BLaER1 treated with 17β-estradiol and CSF1 and Interleukin-3, amounts not matched to agents 10 nM and 100 nM (cell line): ENCODE data around the gene TMEM273.

ENCODE experiments used
- H3K27ac ChIP-seq, 11 experiments: shearing (Covaris generic); formaldehyde crosslinking; 2 replicates each; pipeline ENCODE4 v1.8.1; 2022
- H3K27me3 ChIP-seq, 11 experiments: shearing (Covaris generic); formaldehyde crosslinking; 2 replicates each; pipeline ENCODE4 v1.8.1; 2022
- H3K36me3 ChIP-seq, 11 experiments: shearing (Covaris generic); formaldehyde crosslinking; 2 replicates each; pipeline ENCODE4 v1.8.1; 2022
- H3K4me1 ChIP-seq, 10 experiments: shearing (Covaris generic); formaldehyde crosslinking; 2 replicates each; pipeline ENCODE4 v1.8.1; 2022
- H3K4me2 ChIP-seq, 11 experiments: shearing (Covaris generic); formaldehyde crosslinking; 2 replicates each; pipeline ENCODE4 v1.8.1; 2022
- H3K4me3 ChIP-seq, 10 experiments: shearing (Covaris generic); formaldehyde crosslinking; 2 replicates each; pipeline ENCODE4 v1.8.1; 2022
- H3K9ac ChIP-seq, 11 experiments: shearing (Covaris generic); formaldehyde crosslinking; 2 replicates each; pipeline ENCODE4 v1.8.1; 2022
- H3K9me3 ChIP-seq, 11 experiments: shearing (Covaris generic); formaldehyde crosslinking; replicated peaks in 1 of 11; 2 replicates each; pipeline ENCODE4 v1.8.1; 2022
- H4K20me1 ChIP-seq, 11 experiments: shearing (Covaris generic); formaldehyde crosslinking; 2 replicates each; pipeline ENCODE4 v1.8.1; 2022
- Cebpa-rat ChIP-seq, 11 experiments: shearing (Covaris generic); IDR thresholded peaks; 2 replicates each; pipeline ENCODE4 v1.8.1; 2022

TMEM273 gene

GRCh38 chr10:49175587-49176309 is 12.4 kb downstream of the TMEM273 start:
- Histone ChIP-seq H3K36me3 (peaks cover 0 to 17% (median 0%) of the 10 kb centered on the region in 11 experiments; a peak in 2 of 22 replicates), H3K9ac (0 out of 22 replicates have a peak overlapping the region, but pooled peaks of 1 of the 11 experiments have one; percentile 1), H3K27ac (peak overlapping the region in 6 of 11 experiments; percentile 10 to 91 (median 46); a peak in 7 of 22 replicates), H3K9me3 (no peaks in the 10 kb centered on the region), H3K4me1 (peaks cover 57 to 100% (median 94%) of the 10 kb centered on the region in 10 experiments), H3K4me3 (no peak overlapping the region), H4K20me1 (peaks cover 0 to 92% (median 55%) of the 10 kb centered on the region in 11 experiments; a peak in 14 of 22 replicates), H3K27me3 (no peaks in the 10 kb centered on the region), H3K4me2 (peak overlapping the region in 7 of 11 experiments; percentile 68 to 96 (median 88); a peak in 12 of 22 replicates)
- TF ChIP-seq Cebpa-rat (IDR thresholded peaks at IDR 0.05): no peak

GRCh38 chr10:49174926-49175500 is 13.2 kb downstream of the TMEM273 start:
- Histone ChIP-seq H3K27me3 (no peaks in the 10 kb centered on the region), H3K4me2 (peak overlapping the region; percentile 46 to 96 (median 72))

DNA sequence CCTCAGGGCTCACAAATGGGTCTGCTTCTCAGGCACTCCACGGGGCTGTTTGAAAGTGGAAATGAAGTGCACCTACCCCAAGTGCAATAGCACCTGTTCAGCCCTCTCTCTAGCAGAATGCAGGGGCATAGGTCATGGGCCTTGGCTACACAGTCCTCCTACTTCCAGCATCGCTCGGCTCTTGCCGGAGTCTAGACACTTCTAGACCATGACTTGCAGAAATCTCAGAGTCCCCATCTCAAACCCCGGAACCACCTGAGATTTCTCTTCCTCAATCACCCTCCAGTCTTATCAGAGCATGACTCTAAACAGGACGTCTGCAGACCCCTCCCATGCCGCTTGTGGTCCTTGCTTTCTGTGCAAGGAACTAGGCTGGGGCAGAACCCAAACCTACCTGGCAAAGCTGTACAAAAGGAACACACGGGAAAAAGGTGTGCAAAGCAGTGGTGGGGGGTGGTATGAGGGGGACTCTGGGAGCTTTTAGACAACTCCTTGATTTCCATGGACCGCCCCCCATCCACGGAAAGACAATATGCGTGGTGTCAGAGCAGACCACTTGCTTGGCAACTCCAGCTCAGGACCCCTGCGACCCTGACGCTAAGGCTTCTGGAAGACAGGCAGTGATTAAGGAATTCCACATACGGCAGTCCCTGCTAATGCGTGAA is 13.8 kb downstream of the TMEM273 start:
- H3K4me1 ChIP-seq: peaks cover 46 to 100% (median 87%) of the 10 kb centered on the region in 10 experiments
- H3K4me2 ChIP-seq: peak overlapping the region; percentile 46 to 96 (median 72)
- H4K20me1 ChIP-seq: peaks cover 0 to 92% (median 59%) of the 10 kb centered on the region in 11 experiments; a peak in 14 of 22 replicates
- no peaks in the 10 kb centered on the region for H3K9me3 ChIP-seq
- TF ChIP-seq Cebpa-rat (IDR thresholded peaks at IDR 0.05): no peak
- H3K27ac ChIP-seq: peak overlapping the region in 10 of 11 experiments; percentile 14 to 72 (median 44); a peak in 18 of 22 replicates
- peak overlapping the region in 3 of 11 experiments; percentile 32 to 43 (median 41); a peak in 4 of 22 replicates for H3K9ac ChIP-seq
- peaks cover 0 to 17% (median 0%) of the 10 kb centered on the region in 11 experiments; a peak in 2 of 22 replicates for H3K36me3 ChIP-seq
- H3K27me3 ChIP-seq: no peaks in the 10 kb centered on the region
- H3K4me3 ChIP-seq: no peak overlapping the region

More at GRCh38 chr10:49174926-49175500, 13.2 kb downstream of the TMEM273 start:
- Histone ChIP-seq H3K27ac (peak overlapping the region in 8 of 11 experiments; percentile 8 to 72 (median 46); a peak in 12 of 22 replicates), H3K4me1 (peaks cover 50 to 100% (median 90%) of the 10 kb centered on the region in 10 experiments), H4K20me1 (peaks cover 0 to 92% (median 63%) of the 10 kb centered on the region in 11 experiments; a peak in 14 of 22 replicates), H3K4me3 (no peak overlapping the region), H3K36me3 (peaks cover 0 to 17% (median 0%) of the 10 kb centered on the region in 11 experiments; a peak in 2 of 22 replicates), H3K9me3 (no peaks in the 10 kb centered on the region), H3K9ac (peak overlapping the region in 4 of 11 experiments; percentile 1 to 43 (median 33); a peak in 4 of 22 replicates)
- no peak for TF ChIP-seq Cebpa-rat (IDR thresholded peaks at IDR 0.05)

DNA sequence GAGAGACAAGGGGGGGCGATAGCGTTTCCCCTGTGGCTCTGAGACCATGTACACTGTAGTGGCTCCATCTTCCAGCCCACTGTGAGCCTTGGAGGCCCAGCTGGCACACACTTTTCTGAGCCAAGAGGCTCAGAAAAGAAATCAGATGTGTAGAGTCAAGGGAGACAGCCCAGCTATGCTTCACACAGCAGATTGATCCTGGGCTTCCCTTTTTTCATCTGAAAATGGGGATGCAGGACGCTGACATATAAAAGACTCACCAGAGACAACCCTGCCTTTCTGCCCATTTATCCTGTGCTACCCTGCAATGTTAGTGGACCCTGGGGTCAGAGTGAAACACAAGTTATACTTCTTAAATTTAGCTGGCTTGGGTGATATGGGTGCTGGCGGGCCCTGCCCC is 14.3 kb downstream of the TMEM273 start:
- no peaks in the 10 kb centered on the region for H3K9me3 ChIP-seq
- H3K27me3 ChIP-seq: no peaks in the 10 kb centered on the region
- H4K20me1 ChIP-seq: peaks cover 0 to 94% (median 64%) of the 10 kb centered on the region in 11 experiments; a peak in 14 of 22 replicates
- peaks cover 46 to 100% (median 86%) of the 10 kb centered on the region in 10 experiments for H3K4me1 ChIP-seq
- H3K36me3 ChIP-seq: peaks cover 0 to 17% (median 0%) of the 10 kb centered on the region in 11 experiments; a peak in 2 of 22 replicates
- peak overlapping the region; percentile 46 to 96 (median 72) for H3K4me2 ChIP-seq
- peak overlapping the region in 9 of 11 experiments; percentile 14 to 72 (median 54); a peak in 17 of 22 replicates for H3K27ac ChIP-seq
- no peak overlapping the region for H3K4me3 ChIP-seq
- TF ChIP-seq Cebpa-rat (IDR thresholded peaks at IDR 0.05): no peak
- peak overlapping the region in 2 of 11 experiments; percentile 32 to 41; a peak in 2 of 22 replicates for H3K9ac ChIP-seq

GRCh38 chr10:49173201-49173772 is 14.9 kb downstream of the TMEM273 start:
- Histone ChIP-seq H3K4me2 (peak overlapping the region in 10 of 11 experiments; percentile 56 to 96 (median 80); a peak in 19 of 22 replicates), H3K9ac (no peak overlapping the region), H3K4me3 (no peak overlapping the region), H3K27me3 (no peaks in the 10 kb centered on the region), H3K36me3 (peaks cover 0 to 12% (median 0%) of the 10 kb centered on the region in 11 experiments; a peak in 2 of 22 replicates), H3K4me1 (peaks cover 46 to 99% (median 82%) of the 10 kb centered on the region in 10 experiments), H3K9me3 (no peaks in the 10 kb centered on the region), H3K27ac (peak overlapping the region in 8 of 11 experiments; percentile 14 to 72 (median 56); a peak in 10 of 22 replicates), H4K20me1 (peaks cover 0 to 93% (median 64%) of the 10 kb centered on the region in 11 experiments; a peak in 14 of 22 replicates)
- TF ChIP-seq Cebpa-rat (IDR thresholded peaks at IDR 0.05): no peak

DNA sequence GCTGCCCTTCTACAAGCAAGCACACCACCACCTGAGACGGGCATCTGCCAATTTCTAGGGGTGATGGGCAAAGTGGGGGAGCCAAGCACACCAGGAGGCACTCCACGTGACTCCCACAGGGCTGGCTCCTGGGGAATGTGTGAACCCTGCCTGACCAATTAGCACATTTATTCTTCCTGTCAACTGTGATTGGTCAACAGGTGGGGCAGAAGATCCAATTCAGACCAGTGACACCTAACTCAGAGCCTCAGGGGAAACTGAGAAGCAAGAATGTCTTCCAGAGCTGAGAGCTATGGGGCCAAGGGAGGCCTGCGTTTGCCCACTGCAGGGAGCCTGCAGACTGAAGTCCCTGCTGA is 15.4 kb downstream of the TMEM273 start:
- Histone ChIP-seq H3K27me3 (no peaks in the 10 kb centered on the region), H4K20me1 (peaks cover 0 to 93% (median 67%) of the 10 kb centered on the region in 11 experiments; a peak in 14 of 22 replicates), H3K4me3 (no peak overlapping the region; a peak in 1 of 20 replicates), H3K4me1 (peaks cover 44 to 99% (median 80%) of the 10 kb centered on the region in 10 experiments), H3K36me3 (peaks cover 0 to 14% (median 0%) of the 10 kb centered on the region in 11 experiments; a peak in 9 of 22 replicates), H3K9ac (no peak overlapping the region), H3K27ac (peak overlapping the region in 2 of 11 experiments; percentile 12 to 32; a peak in 3 of 22 replicates), H3K9me3 (no peaks in the 10 kb centered on the region), H3K4me2 (peak overlapping the region in 10 of 11 experiments; percentile 52 to 96 (median 80); a peak in 20 of 22 replicates)
- no peak for TF ChIP-seq Cebpa-rat (IDR thresholded peaks at IDR 0.05)

GRCh38 chr10:49172061-49172776 is 16.0 kb downstream of the TMEM273 start:
- H3K36me3 ChIP-seq: peaks cover 0 to 19% (median 0%) of the 10 kb centered on the region in 11 experiments; a peak in 9 of 22 replicates
- peak overlapping the region in 5 of 11 experiments; percentile 8 to 46 (median 12); a peak in 5 of 22 replicates for H3K27ac ChIP-seq
- H3K4me2 ChIP-seq: peak overlapping the region; percentile 52 to 96 (median 72)
- no peak for TF ChIP-seq Cebpa-rat (IDR thresholded peaks at IDR 0.05)
- peaks cover 38 to 96% (median 74%) of the 10 kb centered on the region in 10 experiments for H3K4me1 ChIP-seq
- H4K20me1 ChIP-seq: peaks cover 0 to 96% (median 68%) of the 10 kb centered on the region in 11 experiments; a peak in 14 of 22 replicates
- H3K4me3 ChIP-seq: peak overlapping the region in 1 of 10 experiments; percentile 13; a peak in 1 of 20 replicates
- no peaks in the 10 kb centered on the region for H3K9me3 ChIP-seq
- peak overlapping the region in 1 of 11 experiments; percentile 17; a peak in 1 of 22 replicates for H3K9ac ChIP-seq
- no peaks in the 10 kb centered on the region for H3K27me3 ChIP-seq
